ENCODE results near the gene PSPN.

The PSPN gene

GRCh38 chr19:6379744-6380143, 4.0 kb upstream of the PSPN start:
- no peak overlapping the region for H3K4me3 ChIP-seq (ENCODE audit: low read depth, low read length)
- TF ChIP-seq CTCF (IDR thresholded peaks at IDR 0.05; ENCODE audit: low read depth, low read length), result no peak
- no peak for DNase-seq (ENCODE audit: low read depth, low spot score)
- in situ Hi-C loops (cut with HindIII; ENCODE audit: low sequenced_read_pairs), result no loop called here

GRCh38 chr19:6378486-6378885, 2.8 kb upstream of the PSPN start:
- TF ChIP-seq CTCF (IDR thresholded peaks at IDR 0.05; ENCODE audit: low read depth, low read length), result no peak
- in situ Hi-C loops (cut with HindIII; ENCODE audit: low sequenced_read_pairs), result no loop called here
- DNase-seq (ENCODE audit: low read depth, low spot score), result no peak
- H3K4me3 ChIP-seq (ENCODE audit: low read depth, low read length), result no peak overlapping the region

GRCh38 chr19:6378041-6378440, 2.3 kb upstream of the PSPN start:
- no peak overlapping the region for H3K4me3 ChIP-seq (ENCODE audit: low read depth, low read length)
- peak; percentile 9 for DNase-seq (ENCODE audit: low read depth, low spot score)
- in situ Hi-C loops (cut with HindIII; ENCODE audit: low sequenced_read_pairs), result no loop called here
- no peak for TF ChIP-seq CTCF (IDR thresholded peaks at IDR 0.05; ENCODE audit: low read depth, low read length)

GRCh38 chr19:6376512-6377190, 918 bp upstream of the PSPN start:
- no peak for DNase-seq (ENCODE audit: low read depth, low spot score)
- TF ChIP-seq CTCF (IDR thresholded peaks at IDR 0.05; ENCODE audit: low read depth, low read length), result no peak
- no peak overlapping the region for H3K4me3 ChIP-seq (ENCODE audit: low read depth, low read length)
- in situ Hi-C loops (cut with HindIII; ENCODE audit: low sequenced_read_pairs), result no loop called here

GRCh38 chr19:6374711-6375410, 872 bp downstream of the PSPN start:
- in situ Hi-C loops (cut with HindIII; ENCODE audit: low sequenced_read_pairs), result no loop called here
- no peak overlapping the region for H3K4me3 ChIP-seq (ENCODE audit: low read depth, low read length)
- no peak for TF ChIP-seq CTCF (IDR thresholded peaks at IDR 0.05; ENCODE audit: low read depth, low read length)
- no peak for DNase-seq (ENCODE audit: low read depth, low spot score)

GRCh38 chr19:6374161-6374709, 1.5 kb downstream of the PSPN start:
- H3K4me3 ChIP-seq (ENCODE audit: low read depth, low read length), result peak overlapping the region; percentile 52
- no peak for TF ChIP-seq CTCF (IDR thresholded peaks at IDR 0.05; ENCODE audit: low read depth, low read length)
- in situ Hi-C loops (cut with HindIII; ENCODE audit: low sequenced_read_pairs), result no loop called here
- no peak for DNase-seq (ENCODE audit: low read depth, low spot score)

Measured in astrocyte of the spinal cord (primary cell).